Measurements from ENCODE around the gene SCUBE3.

DNA sequence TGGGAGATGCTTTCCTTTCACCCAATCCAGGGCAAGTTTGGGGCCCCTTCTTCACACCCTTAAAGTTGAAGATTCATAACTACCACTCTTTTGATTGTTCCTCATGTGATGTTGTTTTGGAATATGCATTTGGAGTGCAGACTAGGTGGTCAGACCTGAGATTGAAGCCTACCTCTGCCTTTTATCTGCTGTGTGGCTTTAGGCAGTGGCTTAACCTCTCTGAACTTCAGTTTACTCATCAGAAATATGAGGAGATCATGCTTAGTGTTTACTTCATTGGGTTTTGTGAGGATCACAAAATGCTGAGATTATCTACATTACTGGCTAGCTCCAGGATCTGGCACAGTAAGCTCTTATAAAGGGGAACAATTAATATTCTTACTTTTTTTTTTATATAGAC lies 46.3 kb upstream of the SCUBE3 start:
- TF ChIP-seq, protein P1, sequence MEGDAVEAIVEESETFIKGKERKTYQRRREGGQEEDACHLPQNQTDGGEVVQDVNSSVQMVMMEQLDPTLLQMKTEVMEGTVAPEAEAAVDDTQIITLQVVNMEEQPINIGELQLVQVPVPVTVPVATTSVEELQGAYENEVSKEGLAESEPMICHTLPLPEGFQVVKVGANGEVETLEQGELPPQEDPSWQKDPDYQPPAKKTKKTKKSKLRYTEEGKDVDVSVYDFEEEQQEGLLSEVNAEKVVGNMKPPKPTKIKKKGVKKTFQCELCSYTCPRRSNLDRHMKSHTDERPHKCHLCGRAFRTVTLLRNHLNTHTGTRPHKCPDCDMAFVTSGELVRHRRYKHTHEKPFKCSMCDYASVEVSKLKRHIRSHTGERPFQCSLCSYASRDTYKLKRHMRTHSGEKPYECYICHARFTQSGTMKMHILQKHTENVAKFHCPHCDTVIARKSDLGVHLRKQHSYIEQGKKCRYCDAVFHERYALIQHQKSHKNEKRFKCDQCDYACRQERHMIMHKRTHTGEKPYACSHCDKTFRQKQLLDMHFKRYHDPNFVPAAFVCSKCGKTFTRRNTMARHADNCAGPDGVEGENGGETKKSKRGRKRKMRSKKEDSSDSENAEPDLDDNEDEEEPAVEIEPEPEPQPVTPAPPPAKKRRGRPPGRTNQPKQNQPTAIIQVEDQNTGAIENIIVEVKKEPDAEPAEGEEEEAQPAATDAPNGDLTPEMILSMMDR (IDR thresholded peaks at IDR 0.05): no peak
- no peak for TF ChIP-seq POLR2A (IDR thresholded peaks at IDR 0.05)
